HTERT RPE-1 (cell line): Measurements from ENCODE around the gene BPIFB1.

ENCODE experiments used
- in situ Hi-C: fragments of 300-500 bp; cut with MboI; formaldehyde crosslinking; loops from 4 replicates; pipeline ENCODE4 v1.14.3; 2020; ENCODE audit warnings: low sequenced_read_pairs

The BPIFB1 gene

GRCh38 chr20:33320006-33320405 is 37.0 kb downstream of the BPIFB1 start:
- in situ Hi-C loops: no loop called here

- in situ Hi-C loops: no loop called here
Measured at GRCh38 chr20:33322456-33322855, 39.4 kb downstream of the BPIFB1 start.

- in situ Hi-C loops: no loop called here
Measured at GRCh38 chr20:33323236-33323635, 40.2 kb downstream of the BPIFB1 start.

GRCh38 chr20:33325350-33325749 is 42.3 kb downstream of the BPIFB1 start:
- in situ Hi-C loops: no loop called here

GRCh38 chr20:33328157-33329137 is 45.4 kb downstream of the BPIFB1 start:
- in situ Hi-C loops: no loop called here

- in situ Hi-C loops: no loop called here
Measured at GRCh38 chr20:33332905-33333456, 50.0 kb downstream of the BPIFB1 start.

- in situ Hi-C loops: no loop called here
Measured at GRCh38 chr20:33333616-33334015, 50.6 kb downstream of the BPIFB1 start.

- in situ Hi-C loops: no loop called here
Measured at GRCh38 chr20:33334111-33334510, 51.1 kb downstream of the BPIFB1 start.

- in situ Hi-C loops: no loop called here
Measured at GRCh38 chr20:33336375-33336774, 53.4 kb downstream of the BPIFB1 start.

- in situ Hi-C loops: no loop called here
Measured at GRCh38 chr20:33337119-33337518, 54.1 kb downstream of the BPIFB1 start.

GRCh38 chr20:33337531-33338165 is 54.6 kb downstream of the BPIFB1 start:
- in situ Hi-C loops: no loop called here

GRCh38 chr20:33338467-33339258 is 55.6 kb downstream of the BPIFB1 start:
- in situ Hi-C loops: no loop called here

- in situ Hi-C loops: no loop called here
Measured at GRCh38 chr20:33339515-33340058, 56.6 kb downstream of the BPIFB1 start.

- in situ Hi-C loops: no loop called here
Measured at GRCh38 chr20:33343521-33343920, 60.5 kb downstream of the BPIFB1 start.

GRCh38 chr20:33345342-33345741 is 62.3 kb downstream of the BPIFB1 start:
- in situ Hi-C loops: no loop called here

GRCh38 chr20:33348136-33348937 is 65.3 kb downstream of the BPIFB1 start:
- in situ Hi-C loops: no loop called here

GRCh38 chr20:33349493-33349892 is 66.5 kb downstream of the BPIFB1 start:
- in situ Hi-C loops: no loop called here

- in situ Hi-C loops: no loop called here
Measured at GRCh38 chr20:33351696-33352095, 68.7 kb downstream of the BPIFB1 start.

- in situ Hi-C loops: no loop called here
Measured at GRCh38 chr20:33352258-33353012, 69.4 kb downstream of the BPIFB1 start.
